Fibroblast of skin of abdomen (primary cell): Measurements from ENCODE around the gene DNM3.
A peak's percentile ranks its signal among the peaks of the same experiment; 100 is the strongest.
"Not testable (repeated sequence)": the region's sequence is repeated elsewhere in the genome, so short reads cannot be mapped to it uniquely, and the experiment has no call there.

Experiments
- DNase-seq: peaks from one replicate; pipeline ENCODE4 v3.0.0-alpha.2; 2013

DNM3 gene

DNA sequence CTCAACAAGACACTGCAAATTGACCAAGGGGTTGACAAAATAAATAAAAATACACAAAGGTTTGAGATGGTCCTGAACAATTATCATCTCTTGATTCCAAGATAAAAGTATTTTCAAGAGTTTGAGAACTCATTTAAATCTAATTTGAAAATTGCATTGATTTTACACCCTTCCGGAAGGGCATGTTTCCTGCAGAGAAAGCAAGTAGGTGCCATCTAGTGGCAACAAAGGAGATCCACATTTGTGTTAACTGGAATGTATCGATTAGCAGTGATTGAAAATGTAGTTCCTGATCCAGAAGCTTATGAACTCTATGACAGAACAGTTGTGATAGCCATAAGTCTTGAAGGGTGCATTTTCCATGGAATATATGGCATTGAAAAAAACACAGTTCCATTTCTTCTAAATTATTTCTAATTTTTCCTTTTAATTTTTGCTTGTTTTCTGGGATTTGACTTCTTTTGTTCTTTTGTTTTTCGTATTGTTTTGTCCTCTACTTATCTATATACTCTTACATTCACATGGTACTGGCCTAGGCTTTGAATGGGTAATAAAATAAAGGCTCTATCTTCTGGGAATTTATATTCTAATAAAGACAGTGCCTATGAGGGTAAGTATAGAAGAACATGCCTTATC, 143.7 kb downstream of the DNM3 start:
- DNase-seq = peak; percentile 43

DNA sequence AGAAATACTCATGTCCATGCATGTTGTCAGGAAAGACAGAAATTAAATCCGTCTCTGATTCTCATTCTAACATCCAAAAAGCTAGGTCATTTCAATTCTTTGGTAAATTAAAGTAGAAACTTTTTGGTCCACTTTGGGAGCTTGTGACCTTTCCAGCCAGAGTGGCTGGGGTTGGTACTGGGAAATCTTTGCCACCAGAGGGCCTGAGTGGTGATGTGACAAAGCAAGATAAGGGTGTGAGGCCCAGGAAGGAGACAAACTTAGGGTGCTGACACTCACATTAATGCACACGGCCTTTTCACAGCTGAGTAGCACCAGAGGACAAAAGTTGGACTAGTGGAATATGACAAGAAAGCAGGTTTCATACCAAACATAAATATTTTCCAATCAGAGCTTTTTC, 144.3 kb downstream of the DNM3 start:
- no peak for DNase-seq

DNA sequence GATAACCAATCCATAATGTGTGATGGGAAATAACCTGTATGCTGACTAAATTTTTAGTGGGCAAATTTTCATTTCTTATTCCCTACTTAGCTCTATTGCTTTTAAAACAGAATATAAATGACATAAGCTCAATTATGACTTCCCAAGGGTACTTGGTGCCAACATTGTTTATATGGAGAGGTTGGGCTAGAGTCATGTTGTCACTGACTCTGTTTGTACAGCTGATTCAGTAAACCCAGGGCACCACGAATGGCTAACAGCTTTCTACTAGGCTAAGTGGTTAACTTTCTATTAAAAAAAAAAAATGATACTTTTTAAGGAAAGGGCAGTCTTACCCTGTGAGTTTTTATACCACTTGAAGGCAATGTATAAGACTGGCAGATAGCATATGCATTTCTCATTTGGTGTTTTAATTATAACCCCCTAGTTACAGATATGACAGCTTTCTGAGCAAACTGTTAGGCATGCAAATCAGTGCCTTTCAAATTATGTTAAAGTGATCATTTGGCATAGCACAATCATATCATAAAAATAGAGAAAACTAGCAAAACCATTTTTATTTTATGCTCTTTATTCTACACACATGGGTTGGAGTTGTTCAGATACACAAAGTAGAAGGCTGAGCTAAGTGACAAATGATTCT, 147.1 kb downstream of the DNM3 start:
- DNase-seq = no peak

DNA sequence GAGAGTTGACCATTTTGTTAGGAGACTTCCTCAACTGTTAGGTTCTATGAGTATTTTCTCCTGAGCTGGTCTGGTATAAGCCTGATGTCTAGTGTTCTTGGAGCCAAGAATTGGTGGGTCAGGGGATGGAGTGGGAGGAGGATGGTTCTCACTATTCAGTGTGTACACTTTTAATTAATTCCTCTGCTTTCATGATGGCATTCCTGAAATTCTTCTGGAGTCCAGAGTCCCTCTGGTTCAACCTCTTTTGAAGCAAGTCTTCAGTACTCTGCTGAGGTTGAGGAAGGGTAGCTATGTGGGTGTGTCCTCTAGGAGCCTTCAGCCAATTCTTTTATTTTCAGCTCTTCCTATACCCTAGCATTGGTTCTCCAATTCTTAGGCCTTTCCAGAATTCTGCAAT, 149.1 kb downstream of the DNM3 start:
- DNase-seq = peak; percentile 16

DNA sequence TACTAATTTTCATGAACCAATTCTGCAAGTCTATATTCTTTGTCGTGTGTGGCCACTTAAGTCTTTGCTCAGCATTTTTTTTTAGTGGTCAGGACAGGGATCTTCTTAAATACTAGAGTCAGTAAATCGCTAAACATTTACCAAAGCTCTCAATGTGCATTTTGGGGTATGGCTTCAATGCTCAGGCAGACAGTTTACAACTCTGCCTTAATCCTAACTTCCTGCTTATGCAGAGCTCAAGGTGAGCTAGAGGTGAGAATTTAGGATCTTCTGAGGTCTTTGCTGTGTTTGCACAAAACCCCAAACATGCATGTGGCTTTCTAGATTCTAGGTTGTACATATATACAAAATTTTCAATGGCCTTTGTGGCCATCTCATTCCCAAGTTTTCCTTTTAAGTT, 153.0 kb downstream of the DNM3 start:
- DNase-seq = no peak

DNA sequence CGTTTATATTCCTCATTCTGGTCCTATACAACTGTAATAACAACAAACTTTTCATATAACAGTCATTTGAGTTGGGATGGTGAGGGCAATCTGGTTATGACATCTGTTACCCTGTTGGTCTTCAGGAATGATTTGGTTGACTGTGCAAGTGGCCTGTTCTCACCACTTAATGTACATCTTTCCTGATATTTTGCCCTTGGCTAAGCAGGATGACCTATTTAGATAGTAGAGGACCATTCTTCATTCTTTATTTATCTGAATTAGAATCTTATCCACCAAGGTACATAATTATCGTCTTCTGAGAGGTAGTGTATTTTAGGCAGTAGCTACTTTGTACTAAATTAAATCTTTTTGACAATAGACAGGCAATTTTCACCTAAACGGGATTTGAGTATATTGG, 154.3 kb downstream of the DNM3 start:
- no peak for DNase-seq

DNA sequence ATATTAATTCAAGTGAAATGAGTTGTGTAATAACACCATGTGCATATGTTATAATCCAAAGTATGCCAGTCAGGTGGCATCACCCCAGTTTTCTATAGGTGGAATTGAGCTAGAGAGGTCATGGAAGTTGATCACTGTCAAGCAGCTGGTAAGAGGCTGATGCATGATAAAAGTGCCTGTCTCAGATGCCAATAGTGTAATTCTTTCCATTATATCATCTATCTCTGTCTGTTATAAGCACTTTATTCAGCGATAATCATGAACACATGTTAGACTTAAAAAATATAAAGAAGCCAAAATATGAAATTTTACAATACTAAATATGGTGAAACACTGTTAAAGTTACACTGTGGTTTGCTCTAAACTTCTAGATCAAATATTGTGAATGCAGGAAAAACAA, 156.6 kb downstream of the DNM3 start:
- DNase-seq = no peak

DNA sequence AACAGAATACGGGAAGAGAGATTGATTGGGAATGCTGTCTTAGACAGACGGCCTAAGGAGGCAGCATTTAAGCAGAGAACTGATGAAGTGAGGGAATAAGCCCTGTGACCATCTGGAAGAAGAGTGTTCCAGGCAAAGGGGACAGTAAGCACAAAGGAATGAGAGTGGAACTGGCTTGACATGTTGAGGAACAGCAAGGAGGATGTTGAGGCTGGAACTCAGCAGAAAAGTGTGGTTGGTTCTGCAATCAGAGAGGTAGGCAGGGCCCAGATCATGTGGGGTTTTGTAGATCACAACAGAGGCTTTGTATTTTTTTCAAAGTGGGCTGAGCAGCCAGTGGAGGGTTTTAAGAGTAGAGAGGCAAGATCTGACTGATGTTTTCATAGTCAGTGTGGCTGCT, 157.4 kb downstream of the DNM3 start:
- DNase-seq = peak; percentile 32

DNA sequence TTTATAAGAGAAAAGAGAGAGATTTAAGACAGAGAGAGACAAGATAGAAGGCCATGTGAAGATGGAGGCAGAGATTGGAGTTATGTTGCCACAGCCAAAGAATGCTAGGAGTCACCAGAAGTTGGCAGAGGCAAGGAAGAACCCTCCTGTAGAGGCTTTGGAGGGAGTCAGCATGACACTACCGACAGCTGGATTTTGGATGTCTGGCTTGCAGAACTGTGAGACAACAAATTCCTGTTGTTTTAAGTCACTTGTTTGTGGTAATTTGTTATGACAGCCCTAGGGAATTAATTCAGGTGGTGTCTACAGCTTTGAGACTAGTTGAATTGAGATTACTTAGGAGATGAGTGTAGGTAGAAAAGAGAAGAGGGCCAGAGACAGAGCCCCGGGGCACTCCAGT, 158.5 kb downstream of the DNM3 start:
- peak; percentile 53 for DNase-seq

DNA sequence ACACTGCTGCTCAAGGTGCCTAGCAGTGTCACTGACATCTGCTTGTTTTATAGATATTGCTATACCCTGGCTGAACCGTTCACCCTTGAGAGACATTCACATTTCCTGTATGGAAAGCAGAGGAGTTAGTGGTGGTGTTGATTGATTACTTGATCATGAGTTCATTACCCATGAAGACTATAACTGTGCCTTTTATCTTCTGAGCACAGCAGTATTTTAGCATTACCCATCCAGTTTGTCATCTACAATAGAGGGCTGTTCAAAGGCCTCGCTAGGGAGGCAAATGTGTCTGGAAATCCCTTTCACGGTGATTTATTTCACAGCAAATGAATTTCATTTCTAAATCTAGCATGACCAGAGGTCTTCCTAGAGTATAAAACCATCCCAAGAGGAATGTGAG, 160.0 kb downstream of the DNM3 start:
- DNase-seq = no peak

DNA sequence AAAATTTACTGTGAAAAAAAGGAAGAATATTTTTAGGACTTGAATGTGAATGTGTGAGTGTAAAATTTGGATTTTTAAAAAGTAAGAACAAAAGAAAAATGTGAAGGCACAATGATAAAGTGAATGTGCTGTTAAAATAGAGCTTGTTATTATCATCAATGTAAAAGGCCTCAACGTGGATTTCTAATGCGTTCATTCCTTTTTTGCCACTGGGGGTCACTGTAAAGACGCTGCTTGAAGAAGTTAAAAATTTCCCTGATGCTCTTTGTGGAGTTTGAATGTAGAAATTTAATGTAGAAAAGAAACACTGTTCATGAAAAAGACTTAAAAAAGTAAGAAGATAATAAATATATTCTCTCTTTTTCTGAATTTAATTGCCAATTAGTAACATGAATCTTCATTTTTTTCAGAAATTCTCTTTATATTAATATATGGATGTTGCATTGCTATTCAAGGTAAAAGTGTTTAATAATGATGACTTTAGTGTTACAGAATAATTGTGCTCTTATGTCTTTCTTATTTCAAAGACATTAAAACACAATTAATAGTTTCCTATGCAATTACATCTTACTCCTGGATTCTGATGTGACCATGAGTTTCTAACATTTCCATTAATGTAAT, 161.5 kb downstream of the DNM3 start:
- peak; percentile 61 for DNase-seq

DNA sequence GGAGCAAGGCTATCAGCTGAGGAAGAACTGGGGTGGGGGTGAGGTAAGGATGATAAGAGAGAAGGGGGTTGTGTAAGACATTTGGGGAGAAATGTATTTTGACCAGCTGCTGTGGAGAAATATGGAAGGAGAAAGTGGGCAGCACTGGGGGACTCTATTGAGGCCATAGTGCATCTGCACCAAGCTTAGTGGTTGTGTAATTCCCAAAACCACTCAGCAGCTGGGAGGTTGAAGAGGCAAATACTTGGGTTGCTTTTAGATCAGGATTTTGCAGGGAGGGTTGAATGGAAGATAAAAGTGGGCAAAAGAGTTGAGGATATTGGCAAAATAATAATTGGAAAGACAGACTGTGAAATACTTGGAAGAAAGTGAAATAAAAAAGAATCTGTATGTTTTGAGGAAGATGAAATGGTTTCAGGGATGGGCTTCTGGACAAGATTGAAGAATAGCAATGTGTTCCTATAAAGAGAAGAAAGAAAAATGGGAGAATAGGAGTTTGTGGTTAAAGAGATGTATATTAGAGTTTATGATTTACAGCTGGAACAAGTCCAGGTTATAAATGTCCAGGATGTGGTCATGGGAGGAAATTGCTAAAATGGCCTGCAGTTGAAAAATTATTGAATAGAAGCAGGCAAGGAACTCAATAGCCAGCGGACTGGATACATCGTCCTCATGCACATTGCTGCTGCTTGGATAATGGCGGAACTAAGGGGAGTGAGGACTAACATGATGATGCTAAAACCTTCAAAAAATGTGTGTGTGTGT, 162.7 kb downstream of the DNM3 start:
- peak; percentile 60 for DNase-seq

DNA sequence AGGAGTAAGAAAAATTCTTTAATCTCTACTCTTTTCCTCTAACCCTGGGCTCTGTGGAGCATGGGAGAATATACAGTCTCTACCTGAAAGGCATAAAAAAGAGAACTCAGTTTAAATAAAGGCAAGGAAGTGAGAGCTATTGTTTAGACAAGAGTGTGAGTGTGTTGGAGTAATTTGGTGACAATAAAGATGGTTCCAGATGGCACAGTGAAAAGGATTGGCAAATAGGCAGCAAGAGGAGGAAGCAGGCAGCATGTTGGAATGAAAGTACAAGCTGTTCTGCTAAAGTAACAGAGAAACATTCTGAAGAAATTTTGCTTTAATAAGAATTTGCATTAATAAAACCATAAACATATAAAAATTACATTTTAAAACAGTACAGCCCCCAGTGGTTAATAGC, 163.4 kb downstream of the DNM3 start:
- DNase-seq = no peak

DNA sequence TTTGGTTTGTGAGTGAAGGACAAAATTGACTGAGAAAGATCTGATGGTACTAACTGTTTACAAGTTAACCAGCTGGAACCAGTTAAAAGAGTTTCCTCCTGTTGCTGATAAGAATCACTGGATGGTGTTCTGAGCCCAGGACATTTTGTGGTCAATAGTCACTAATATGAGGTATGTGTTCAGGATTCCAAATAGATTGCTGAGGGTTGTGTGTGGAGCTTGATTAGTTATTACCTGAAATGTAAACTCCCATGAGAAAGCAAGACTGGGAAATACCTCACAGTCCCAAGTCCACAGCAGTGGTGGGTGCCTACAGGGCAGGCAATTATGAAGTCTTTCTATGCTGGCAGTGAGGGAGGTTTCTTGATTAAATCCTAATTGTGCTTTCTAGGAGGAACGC, 164.6 kb downstream of the DNM3 start:
- peak; percentile 60 for DNase-seq

DNA sequence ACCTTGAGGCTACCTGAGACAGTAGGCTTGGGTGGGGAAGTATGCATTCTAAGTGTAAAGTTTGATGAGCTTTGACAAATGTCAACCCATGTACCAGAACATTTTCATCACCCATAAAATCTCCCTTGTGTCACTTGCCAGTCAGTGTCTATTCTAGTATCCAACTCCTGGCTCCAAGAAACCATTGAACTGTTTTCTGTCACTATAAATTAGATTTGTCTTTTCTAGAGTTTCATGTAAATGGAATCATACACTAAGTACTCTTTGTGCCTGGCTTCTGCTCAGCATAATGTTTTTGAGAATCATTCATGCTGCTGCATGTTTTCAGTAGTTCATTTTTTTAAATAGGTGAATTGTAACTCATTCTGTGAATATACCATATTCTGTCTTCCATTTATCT, 165.4 kb downstream of the DNM3 start:
- DNase-seq = no peak

DNA sequence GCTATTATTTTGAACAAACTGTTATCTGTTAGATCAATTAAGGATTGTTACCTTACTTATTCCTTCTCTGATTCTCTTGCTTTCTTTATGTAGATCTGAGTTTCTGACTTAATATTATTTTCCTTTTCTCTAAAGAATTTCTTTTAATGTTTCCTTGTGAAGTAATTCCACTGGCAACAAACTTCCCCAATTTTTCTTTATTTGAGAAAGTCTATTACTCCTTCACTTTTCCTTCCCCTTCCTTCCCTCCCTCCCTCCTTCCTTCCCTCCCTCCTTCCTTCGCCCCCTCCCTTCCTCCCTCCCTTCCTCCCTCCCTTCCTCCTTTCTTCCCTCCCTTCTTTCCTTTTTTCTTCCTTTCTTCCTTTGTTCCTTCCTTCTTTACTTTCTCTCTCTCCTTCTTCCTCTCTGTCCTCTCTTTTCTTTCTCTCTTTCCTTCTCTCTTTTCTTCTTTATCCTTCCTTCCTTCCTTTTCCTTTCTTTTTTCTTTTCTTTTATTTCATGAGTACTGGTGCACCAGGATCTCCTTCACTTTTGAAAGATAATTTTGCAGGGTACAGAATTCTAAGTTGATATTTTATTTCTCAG, 177.5 kb downstream of the DNM3 start:
- no peak for DNase-seq

DNA sequence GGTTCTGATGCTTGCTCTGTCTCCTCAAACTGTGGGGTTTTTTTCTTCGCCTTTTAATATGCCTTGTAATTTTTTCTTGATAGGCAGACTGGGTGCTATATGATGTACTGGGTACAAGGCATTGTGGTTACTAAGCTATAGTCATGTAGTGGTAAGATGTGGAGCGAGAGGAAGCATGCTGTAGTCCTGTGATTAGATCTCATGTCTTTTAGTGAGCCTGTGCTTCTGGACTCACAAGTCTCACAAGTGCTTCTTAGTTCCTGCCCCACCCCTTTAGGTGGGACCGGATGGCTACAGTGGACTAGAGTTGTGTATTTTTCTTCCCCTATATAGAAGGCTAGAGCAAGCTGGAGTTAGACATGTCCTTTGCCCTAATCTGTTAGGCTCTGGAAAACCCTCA, 178.7 kb downstream of the DNM3 start:
- DNase-seq = no peak

DNA sequence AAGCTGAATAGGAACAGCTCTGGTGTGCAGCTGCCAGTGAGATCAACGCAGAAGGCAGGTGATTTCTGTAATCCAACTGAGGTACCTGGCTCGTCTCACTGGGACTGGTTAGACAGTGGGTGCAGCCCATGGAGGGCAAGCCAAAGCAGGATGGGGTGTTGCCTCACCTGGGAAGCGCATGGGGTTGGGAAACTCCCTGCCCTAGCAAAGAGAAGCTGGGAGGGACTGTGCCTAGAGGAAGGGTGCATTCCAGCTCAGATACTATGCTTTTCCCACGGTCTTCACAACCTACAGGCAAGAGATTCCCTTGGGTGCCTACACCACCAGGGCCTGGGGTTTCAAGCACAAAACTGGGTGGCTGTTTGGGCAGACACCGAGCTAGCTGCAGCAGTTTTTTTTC, 183.2 kb downstream of the DNM3 start:
- DNase-seq = no peak

DNA sequence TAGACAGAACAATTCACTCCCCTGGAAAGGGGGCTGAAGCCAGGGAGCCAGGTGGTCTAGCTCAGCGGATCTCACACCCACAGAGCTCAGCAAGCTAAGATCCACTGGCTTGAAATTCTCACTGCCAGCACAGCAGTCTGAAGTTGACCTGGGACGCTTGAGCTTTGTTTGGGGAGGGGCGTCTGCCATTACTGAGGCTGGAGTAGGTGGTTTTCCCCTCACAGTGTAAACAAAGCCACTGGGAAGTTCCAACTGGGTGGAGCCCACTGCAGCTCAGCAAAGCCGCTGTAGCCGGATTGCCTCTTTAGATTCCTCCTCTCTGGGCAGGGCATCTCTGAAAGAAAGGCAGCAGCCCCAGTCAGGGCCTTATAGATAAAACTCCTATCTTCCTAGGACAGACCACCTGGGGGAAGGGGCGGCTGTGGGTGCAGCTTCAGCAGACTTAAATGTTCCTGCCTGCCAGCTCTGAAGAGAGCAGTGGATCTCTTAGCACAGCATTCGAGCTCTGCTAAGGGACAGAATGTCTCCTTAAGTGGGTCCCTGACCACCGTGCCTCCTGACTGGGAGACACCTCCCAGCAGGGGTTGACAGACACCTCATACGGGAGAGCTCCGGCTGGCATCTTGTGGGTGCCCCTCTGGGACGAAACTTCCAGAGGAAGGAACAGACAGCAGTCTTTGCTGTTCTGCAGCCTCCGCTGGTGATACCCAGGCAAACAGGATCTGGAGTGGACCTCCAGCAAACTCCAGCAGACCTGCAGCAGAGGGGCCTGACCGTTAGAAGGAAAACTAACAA, 183.8 kb downstream of the DNM3 start:
- DNase-seq = not testable (repeated sequence)

DNA sequence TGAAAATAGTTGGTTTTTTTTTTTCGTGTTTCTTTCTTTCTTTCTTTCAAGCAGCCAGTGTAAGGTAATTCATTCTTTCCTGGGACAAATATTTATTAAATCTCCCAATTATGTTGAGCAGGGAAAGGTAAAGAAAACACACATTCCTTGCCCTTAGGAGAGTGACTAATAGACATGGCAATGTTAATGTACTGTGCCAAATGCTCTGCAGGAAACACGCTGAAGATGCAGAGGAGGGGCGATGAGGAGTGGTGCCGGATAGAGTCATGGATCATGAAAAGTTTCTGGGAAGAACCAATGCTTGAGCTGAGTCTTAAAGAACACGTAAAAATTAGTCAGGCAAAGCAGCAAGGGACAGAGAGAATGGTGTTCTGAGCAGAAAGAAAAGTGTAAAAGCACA, 199.2 kb downstream of the DNM3 start:
- DNase-seq = peak; percentile 50

DNA sequence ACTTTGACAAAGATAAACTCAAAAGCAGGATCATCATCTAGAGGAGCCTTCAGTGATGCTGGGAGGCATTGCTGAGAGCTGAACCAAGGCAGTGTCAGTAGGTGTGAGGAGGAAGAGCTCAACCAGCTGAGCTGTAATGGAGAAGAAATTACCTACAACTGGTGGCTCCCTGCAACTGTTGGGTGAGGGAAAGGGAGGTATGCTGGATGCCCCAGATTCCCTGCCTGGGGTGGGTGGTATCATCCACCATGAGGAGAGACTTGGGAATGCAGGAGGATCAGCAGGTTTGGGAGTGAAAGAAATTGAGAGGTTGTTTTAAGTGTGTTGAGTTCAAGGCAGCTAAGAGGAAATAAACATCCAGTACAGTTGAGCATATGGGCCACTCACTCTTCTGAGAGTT, 199.8 kb downstream of the DNM3 start:
- no peak for DNase-seq

DNA sequence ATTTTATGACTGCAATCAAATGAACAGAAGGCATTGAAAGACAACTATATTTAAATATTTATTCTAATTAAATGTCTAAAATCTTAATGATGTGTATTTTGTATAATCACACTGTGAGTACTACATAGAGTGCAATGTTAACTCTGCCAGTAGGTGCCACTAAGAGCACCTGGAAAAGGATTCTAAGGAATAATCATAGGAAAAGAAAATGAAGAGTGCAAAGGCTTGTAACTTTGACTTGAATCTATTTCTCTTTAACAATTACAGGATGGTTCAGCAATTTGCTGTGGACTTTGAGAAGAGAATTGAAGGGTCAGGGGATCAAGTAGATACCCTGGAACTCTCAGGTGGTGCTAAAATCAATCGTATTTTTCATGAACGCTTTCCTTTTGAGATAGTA, 200.4 kb downstream of the DNM3 start:
- peak; percentile 51 for DNase-seq
